RWPE1 (cell line): ENCODE data around the gene PLD4.
"Not testable (repeated sequence)": the region's sequence is repeated elsewhere in the genome, so short reads cannot be mapped to it uniquely, and the experiment has no call there.

ENCODE experiments used
- CTCF ChIA-PET: fragments of 350-600 bp; sonication (Branson Sonifier 250); formaldehyde crosslinking; extraction: SDS; loops from one replicate; lab custom pipeline; 2021; lab: Yijun Ruan, JAX
- POLR2A ChIA-PET: fragments of 400-600 bp; formaldehyde crosslinking; extraction: SDS; loops from one replicate; lab custom pipeline; 2020; ENCODE audit warnings: antibody characterized with exemption; ENCODE audit not compliant: low non-redundant PET; lab: Yijun Ruan, JAX
- DNase-seq: peaks from one replicate; pipeline ENCODE4 v3.0.0; 2012; ENCODE audit warnings: low spot score
- H3K27ac ChIP-seq: fragments of 450-650 bp; 2 replicates; pipeline ENCODE4 v1.5.1; 2017
- CTCF ChIP-seq: fragments of 450-650 bp; conservative IDR thresholded peaks from 2 replicates; pipeline ENCODE4 v1.5.1; 2017; ENCODE audit warnings: low read depth, mild to moderate bottlenecking

Gene PLD4

DNA sequence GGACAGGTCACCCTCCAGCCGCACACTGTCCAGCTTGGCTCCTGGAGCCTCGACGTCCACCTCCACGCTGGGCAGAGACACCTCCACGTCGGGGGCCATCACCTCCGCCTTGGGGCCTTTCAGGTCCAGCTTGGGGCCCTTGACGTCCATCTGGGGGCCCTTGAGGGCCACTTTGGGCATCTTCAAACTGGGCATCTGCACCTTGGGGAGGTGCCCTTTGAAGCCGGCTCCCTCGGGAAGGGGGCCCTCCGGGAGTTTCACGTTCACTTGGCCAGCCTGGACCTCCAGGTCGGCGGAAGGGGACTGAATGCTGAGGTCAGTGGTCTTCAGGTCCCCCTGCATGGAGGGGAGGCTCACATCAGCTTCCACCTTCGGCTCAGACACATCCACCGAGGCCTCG lies 25.3 kb downstream of the PLD4 start:
- ChIA-PET CTCF (no interaction called here), POLR2A (no interaction called here)
- DNase-seq, result no peak
- no peak for TF ChIP-seq CTCF
- no peak overlapping the region for H3K27ac ChIP-seq

DNA sequence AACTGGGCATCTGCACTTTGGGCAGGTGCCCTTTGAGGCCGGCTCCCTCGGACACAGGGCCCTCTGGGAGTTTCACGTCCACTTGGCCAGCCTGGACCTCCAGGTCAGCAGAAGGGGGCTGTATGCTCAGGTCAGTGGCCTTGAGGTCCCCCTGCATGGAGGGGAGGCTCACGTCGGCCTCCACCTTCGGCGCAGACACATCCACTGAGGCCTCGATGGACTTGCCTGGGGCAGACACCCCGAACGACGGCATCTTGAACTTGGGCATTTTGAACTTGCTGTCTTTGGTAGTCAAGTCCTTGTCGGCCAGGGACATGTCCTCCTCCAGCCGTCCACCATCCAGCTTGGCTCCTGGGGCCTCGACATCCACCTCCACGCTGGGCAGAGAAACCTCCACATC lies 26.0 kb downstream of the PLD4 start:
- H3K27ac ChIP-seq, CTCF ChIA-PET, DNase-seq, POLR2A ChIA-PET: not testable (repeated sequence)

GRCh38 chr14:104951863-104952657 lies 27.4 kb downstream of the PLD4 start:
- CTCF ChIA-PET, H3K27ac ChIP-seq, POLR2A ChIA-PET, DNase-seq: not testable (repeated sequence)

- POLR2A ChIA-PET, result no interaction called here
- no peak for DNase-seq
- no peak overlapping the region for H3K27ac ChIP-seq
- no peak for TF ChIP-seq CTCF
- CTCF ChIA-PET, result no interaction called here
Observed at GRCh38 chr14:104953097-104953496, 28.4 kb downstream of the PLD4 start.

DNA sequence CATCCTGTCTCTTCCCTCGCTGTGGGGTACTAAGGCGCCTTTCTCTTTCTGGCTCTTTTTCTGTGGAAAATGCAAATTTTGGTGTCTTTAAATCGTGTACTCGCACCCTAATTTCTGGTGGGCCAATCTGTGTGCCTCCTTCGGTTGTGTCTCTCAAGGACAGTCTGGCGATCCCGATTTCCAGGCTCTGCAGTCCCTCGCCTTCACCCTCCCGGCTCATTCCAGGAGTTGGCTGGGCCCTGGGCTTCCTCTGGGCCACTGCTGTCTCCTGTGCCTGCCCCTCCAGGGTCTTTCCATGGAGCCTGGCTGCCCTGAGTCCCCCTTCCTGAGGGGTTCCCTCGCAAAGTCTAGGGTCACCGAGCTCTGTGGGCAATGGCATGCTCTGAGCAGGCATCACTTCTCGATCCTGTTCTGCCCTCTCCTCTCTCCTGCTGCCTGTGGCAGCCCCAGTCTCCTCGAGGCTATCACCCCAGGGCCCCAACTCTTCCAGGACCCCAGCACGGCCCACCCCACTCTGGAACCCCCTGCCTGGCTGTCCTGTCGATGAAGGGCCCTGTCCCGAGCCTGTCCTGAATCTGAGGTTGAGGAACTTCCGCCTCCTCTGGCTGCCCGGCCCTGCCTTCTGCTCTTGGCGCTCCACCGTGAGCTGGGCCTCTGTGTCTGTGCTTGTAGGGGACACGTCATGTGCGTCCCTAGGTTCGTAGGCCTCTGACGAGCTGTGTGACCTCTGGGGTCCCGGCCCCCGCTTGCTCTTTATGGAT lies 29.4 kb downstream of the PLD4 start:
- H3K27ac ChIP-seq, result peak overlapping the region; percentile 50
- no peak for DNase-seq
- ChIA-PET CTCF (no interaction called here), POLR2A (interaction anchor here (0.9 kb wide), 1 partner anchor 16 kb away, joined by 3 read pairs; no protein-coding TSS in a partner anchor)
- no peak for TF ChIP-seq CTCF

- DNase-seq, result no peak
- ChIA-PET CTCF (interaction anchor here (0.9 kb wide), 1 partner anchor 132 kb away, joined by 5 read pairs; no protein-coding TSS in a partner anchor), POLR2A (interaction anchor here (0.9 kb wide), 1 partner anchor 15 kb away, joined by 3 read pairs; no protein-coding TSS in a partner anchor)
- peak overlapping the region; percentile 50 for H3K27ac ChIP-seq
- no peak for TF ChIP-seq CTCF
Observed at GRCh38 chr14:104954746-104955395, 30.2 kb downstream of the PLD4 start.

- ChIA-PET POLR2A (no interaction called here), CTCF (interaction anchor here (0.9 kb wide), 1 partner anchor 132 kb away, joined by 5 read pairs; no protein-coding TSS in a partner anchor)
- no peak for DNase-seq
- no peak for TF ChIP-seq CTCF
- peak overlapping the region; percentile 50 for H3K27ac ChIP-seq
Observed at GRCh38 chr14:104955396-104955770, 30.7 kb downstream of the PLD4 start.
